COLO668 (cell line): ENCODE measurements around the gene SEL1L3.
"Not testable (repeated sequence)": the region's sequence is repeated elsewhere in the genome, so short reads cannot be mapped to it uniquely, and the experiment has no call there.

ENCODE experiments used
- DNase-seq: peaks from one replicate; lab custom pipeline; 2025; ENCODE audit not compliant: unreplicated experiment; lab: John Stamatoyannopoulos, UW

SEL1L3 gene

GRCh38 chr4:25862411-25863346, at the start of gene SEL1L3:
Gene SEL1L3 (minus strand): TSS chr4:25862988. CDS start chr4:25862836, 152 bp downstream.
- DNase-seq: peak; percentile 84

- no peak for DNase-seq
Measured at GRCh38 chr4:25911356-25911755, 48.6 kb upstream of the SEL1L3 start.

- no peak for DNase-seq
Measured at GRCh38 chr4:25908491-25908901, 45.7 kb upstream of the SEL1L3 start.

- DNase-seq: not testable (repeated sequence)
Measured at GRCh38 chr4:25906113-25906512, 43.3 kb upstream of the SEL1L3 start.

- DNase-seq: no peak
Measured at GRCh38 chr4:25905371-25905770, 42.6 kb upstream of the SEL1L3 start.

GRCh38 chr4:25904748-25905082, 41.9 kb upstream of the SEL1L3 start:
- DNase-seq: no peak

- DNase-seq: no peak
Measured at GRCh38 chr4:25903900-25904747, 41.3 kb upstream of the SEL1L3 start.

- DNase-seq: no peak
Measured at GRCh38 chr4:25901030-25901430, 38.2 kb upstream of the SEL1L3 start.

GRCh38 chr4:25900310-25900709, 37.5 kb upstream of the SEL1L3 start:
- no peak for DNase-seq

- no peak for DNase-seq
Measured at GRCh38 chr4:25896776-25897539, 34.2 kb upstream of the SEL1L3 start.

GRCh38 chr4:25892796-25893195, 30.0 kb upstream of the SEL1L3 start:
- DNase-seq: no peak

GRCh38 chr4:25890571-25891485, 28.0 kb upstream of the SEL1L3 start:
- DNase-seq: no peak

GRCh38 chr4:25889589-25890503, 27.1 kb upstream of the SEL1L3 start:
- no peak for DNase-seq

- DNase-seq: no peak
Measured at GRCh38 chr4:25888781-25889180, 26.0 kb upstream of the SEL1L3 start.

- DNase-seq: no peak
Measured at GRCh38 chr4:25884031-25884782, 21.4 kb upstream of the SEL1L3 start.

- DNase-seq: no peak
Measured at GRCh38 chr4:25883565-25883964, 20.8 kb upstream of the SEL1L3 start.

- DNase-seq: no peak
Measured at GRCh38 chr4:25882226-25882625, 19.4 kb upstream of the SEL1L3 start.

- no peak for DNase-seq
Measured at GRCh38 chr4:25881193-25881592, 18.4 kb upstream of the SEL1L3 start.
